Activated CD8-positive, alpha-beta T cell treated with anti-CD3 and anti-CD28 coated beads for 36 hours (primary cell): ENCODE data around the gene AIMP1. TPM values are rescaled to one million over a fixed set of nuclear protein-coding genes. Genes with fewer than 3 reads are reported as not detected.
"Not testable (repeated sequence)": the region's sequence is repeated elsewhere in the genome, so short reads cannot be mapped to it uniquely, and the experiment has no call there.

ENCODE experiments used
- ATAC-seq: fragments of 200-7000 bp; cut with Tn5 transposase; one replicate; pipeline ENCODE4 v1.10.0; 2021; ENCODE audit warnings: mild to moderate bottlenecking, moderate library complexity
- CTCF ChIA-PET: fragments of 350-600 bp; sonication (Branson Sonifier 250); formaldehyde crosslinking; loops from one replicate; lab custom pipeline; 2021; ENCODE audit warnings: antibody characterized with exemption; lab: Charles Lee
- POLR2A ChIA-PET: fragments of 350-600 bp; sonication (Branson Sonifier 250); formaldehyde crosslinking; loops from one replicate; lab custom pipeline; 2021; ENCODE audit warnings: antibody characterized with exemption; lab: Charles Lee
- DNase-seq: peaks from one replicate; pipeline ENCODE4 v3.0.0-alpha.2; 2020
- H3K27ac Mint-ChIP-seq: one replicate; pipeline ENCODE4 v1.8.0; 2021; ENCODE audit warnings: mild to moderate bottlenecking, mixed read lengths
- H3K27me3 Mint-ChIP-seq: one replicate; pipeline ENCODE4 v1.8.0; 2021; ENCODE audit warnings: mixed read lengths
- H3K36me3 Mint-ChIP-seq: one replicate; pipeline ENCODE4 v1.8.0; 2021; ENCODE audit warnings: low read depth, mixed read lengths
- H3K4me1 Mint-ChIP-seq: one replicate; pipeline ENCODE4 v1.8.0; 2021; ENCODE audit warnings: low read depth, mixed read lengths
- H3K4me3 Mint-ChIP-seq: one replicate; pipeline ENCODE4 v1.8.0; 2021; ENCODE audit warnings: mild to moderate bottlenecking, moderate library complexity, mixed read lengths
- H3K9me3 Mint-ChIP-seq: one replicate; pipeline ENCODE4 v1.8.0; 2021; ENCODE audit warnings: mixed read lengths
- CTCF ChIP-seq: fragments of 200-600 bp; IDR thresholded peaks from one replicate; pipeline ENCODE4 v1.8.0; 2022; ENCODE audit warnings: antibody characterized with exemption, mild to moderate bottlenecking
- intact Hi-C: fragments of 100-400 bp; cut with micrococcal nuclease; formaldehyde crosslinking; loops from one replicate; pipeline ENCODE4 v1.10.0; 2022
- total RNA-seq, 2 experiments: library from RNA; stranded (reverse); gene quantifications; one replicate each; pipeline ENCODE4 v1.2.3, GENCODE V29; 2021

The AIMP1 gene
- total RNA-seq, 2 experiments from 2014 or later = 73.4 to 74.0 TPM

- Mint-ChIP-seq H3K4me3 (no peak overlapping the region), H3K9me3 (no peaks in the 10 kb centered on the region), H3K4me1 (peaks cover 31% of the 10 kb centered on the region), H3K36me3 (peaks cover 21% of the 10 kb centered on the region), H3K27ac (no peak overlapping the region), H3K27me3 (no peaks in the 10 kb centered on the region)
- no peak for ATAC-seq
- POLR2A ChIA-PET = interaction anchor here (1.6 kb wide), 1 partner anchor 10 kb away, joined by 8 read pairs; no protein-coding TSS in a partner anchor
- intact Hi-C loops = no loop called here
- TF ChIP-seq CTCF = no peak
- CTCF ChIA-PET = no interaction called here
- DNase-seq = no peak
Observed at GRCh38 chr4:106316773-106317409, 541 bp downstream of the AIMP1 start.

- Mint-ChIP-seq H3K4me3 (no peak overlapping the region), H3K36me3 (peaks cover 23% of the 10 kb centered on the region), H3K27ac (no peak overlapping the region), H3K9me3 (no peaks in the 10 kb centered on the region), H3K27me3 (no peaks in the 10 kb centered on the region), H3K4me1 (peaks cover 31% of the 10 kb centered on the region)
- no peak for DNase-seq
- no peak for ATAC-seq
- TF ChIP-seq CTCF = no peak
- CTCF ChIA-PET = no interaction called here
- intact Hi-C loops = no loop called here
- POLR2A ChIA-PET = no interaction called here
Observed at GRCh38 chr4:106317815-106318214, 1.5 kb downstream of the AIMP1 start.

- ChIA-PET POLR2A (no interaction called here), CTCF (no interaction called here)
- Mint-ChIP-seq H3K36me3 (peaks cover 23% of the 10 kb centered on the region), H3K4me1 (peaks cover 32% of the 10 kb centered on the region), H3K27ac (peak overlapping the region; percentile 72), H3K9me3 (no peaks in the 10 kb centered on the region), H3K4me3 (no peak overlapping the region), H3K27me3 (no peaks in the 10 kb centered on the region)
- no peak for ATAC-seq
- intact Hi-C loops = no loop called here
- TF ChIP-seq CTCF = no peak
- DNase-seq = no peak
Observed at GRCh38 chr4:106318511-106318910, 2.2 kb downstream of the AIMP1 start.

GRCh38 chr4:106320235-106320634 is 3.9 kb downstream of the AIMP1 start:
- no peak for ATAC-seq
- intact Hi-C loops = no loop called here
- peaks cover 25% of the 10 kb centered on the region for H3K36me3 Mint-ChIP-seq
- no peak for DNase-seq
- no peak for TF ChIP-seq CTCF
- H3K9me3 Mint-ChIP-seq = no peaks in the 10 kb centered on the region
- ChIA-PET CTCF (no interaction called here), POLR2A (no interaction called here)
- H3K27ac Mint-ChIP-seq = no peak overlapping the region
- H3K4me1 Mint-ChIP-seq = peaks cover 23% of the 10 kb centered on the region
- H3K27me3 Mint-ChIP-seq = no peaks in the 10 kb centered on the region
- no peak overlapping the region for H3K4me3 Mint-ChIP-seq

GRCh38 chr4:106321168-106321567 is 4.8 kb downstream of the AIMP1 start:
- DNase-seq, intact Hi-C loops, H3K27me3 Mint-ChIP-seq, ATAC-seq, H3K4me3 Mint-ChIP-seq, H3K27ac Mint-ChIP-seq, CTCF ChIA-PET, H3K9me3 Mint-ChIP-seq, POLR2A ChIA-PET: not testable (repeated sequence)
- peaks cover 25% of the 10 kb centered on the region for H3K36me3 Mint-ChIP-seq
- peaks cover 21% of the 10 kb centered on the region for H3K4me1 Mint-ChIP-seq

GRCh38 chr4:106321814-106322213 is 5.5 kb downstream of the AIMP1 start:
- H3K36me3 Mint-ChIP-seq = peaks cover 25% of the 10 kb centered on the region
- H3K9me3 Mint-ChIP-seq, ATAC-seq, DNase-seq, POLR2A ChIA-PET, CTCF ChIA-PET, H3K27me3 Mint-ChIP-seq, H3K27ac Mint-ChIP-seq, H3K4me3 Mint-ChIP-seq, intact Hi-C loops: not testable (repeated sequence)
- H3K4me1 Mint-ChIP-seq = peaks cover 21% of the 10 kb centered on the region
